GM23248 (cell line): Measurements from ENCODE around the gene MCU. TPM values are rescaled to one million over a fixed set of nuclear protein-coding genes. Genes with fewer than 3 reads are reported as not detected.

Experiments used
- DNase-seq: peaks from one replicate; pipeline ENCODE4 v3.0.0-alpha.2; 2015
- H2AFZ ChIP-seq: fragments of 200-600 bp; sonication (generic); 2 replicates; pipeline ENCODE4 v1.6.1; 2016; ENCODE audit warnings: antibody characterized with exemption
- H3F3A ChIP-seq: fragments of 200-600 bp; sonication (generic); 2 replicates; pipeline ENCODE4 v1.6.1; 2016; ENCODE audit warnings: mild to moderate bottlenecking, antibody characterized with exemption, mixed run types; ENCODE audit not compliant: insufficient read depth
- H3K27ac ChIP-seq: fragments of 200-600 bp; sonication (generic); 2 replicates; pipeline ENCODE4 v1.5.1; 2016; ENCODE audit warnings: mild to moderate bottlenecking
- H3K27me3 ChIP-seq: fragments of 200-600 bp; sonication (generic); replicated peaks from 2 replicates; pipeline ENCODE4 v1.6.1; 2016; ENCODE audit warnings: mild to moderate bottlenecking; ENCODE audit not compliant: insufficient read depth
- H3K36me3 ChIP-seq: fragments of 200-600 bp; sonication (generic); 2 replicates; pipeline ENCODE4 v1.6.1; 2016; ENCODE audit warnings: low read depth, mild to moderate bottlenecking
- H3K4me1 ChIP-seq: fragments of 200-600 bp; sonication (generic); 2 replicates; pipeline ENCODE4 v1.6.1; 2016; ENCODE audit warnings: mild to moderate bottlenecking; ENCODE audit not compliant: insufficient read depth
- H3K4me2 ChIP-seq: fragments of 200-600 bp; sonication (generic); one replicate; pipeline ENCODE4 v1.6.1; 2016; ENCODE audit warnings: mild to moderate bottlenecking; ENCODE audit not compliant: unreplicated experiment
- H3K4me3 ChIP-seq: fragments of 200-600 bp; sonication (generic); 2 replicates; pipeline ENCODE4 v1.5.1; 2016; ENCODE audit warnings: mild to moderate bottlenecking
- H3K79me2 ChIP-seq: fragments of 200-600 bp; sonication (generic); 2 replicates; pipeline ENCODE4 v1.6.1; 2016; ENCODE audit warnings: mild to moderate bottlenecking; ENCODE audit not compliant: insufficient read depth
- H3K9ac ChIP-seq: fragments of 200-600 bp; sonication (generic); 2 replicates; pipeline ENCODE4 v1.6.1; 2016; ENCODE audit warnings: mild to moderate bottlenecking
- H3K9me2 ChIP-seq: fragments of 200-600 bp; sonication (generic); 2 replicates; pipeline ENCODE4 v1.6.1; 2016; ENCODE audit warnings: mixed run types, mild to moderate bottlenecking, moderate library complexity; ENCODE audit not compliant: insufficient read depth
- H3K9me3 ChIP-seq: fragments of 200-600 bp; sonication (generic); one replicate; pipeline ENCODE4 v1.6.1; 2017; ENCODE audit warnings: low read depth
- H4K20me1 ChIP-seq: fragments of 200-600 bp; sonication (generic); 2 replicates; pipeline ENCODE4 v1.6.0; 2016; ENCODE audit not compliant: insufficient read depth
- EZH2 ChIP-seq: fragments of 200-600 bp; sonication (generic); IDR thresholded peaks from 2 replicates; pipeline ENCODE4 v1.6.1; 2018; ENCODE audit warnings: antibody characterized with exemption, mild to moderate bottlenecking; ENCODE audit not compliant: insufficient read depth, poor library complexity, severe bottlenecking
- EZH2phosphoT487 ChIP-seq: fragments of 200-600 bp; sonication (generic); IDR thresholded peaks from 2 replicates; pipeline ENCODE4 v1.6.1; 2018; ENCODE audit warnings: antibody characterized with exemption, moderate library complexity, mild to moderate bottlenecking, low read depth; ENCODE audit not compliant: insufficient read depth
- WGBS, 2 experiments: methylation state at CpG; one replicate each; pipeline ENCODE4 v1.1.6; 2015 to 2017; ENCODE audit warnings: low lambda C conversion rate in 2 of 2, low coverage in 1 of 2; ENCODE audit errors: missing lambda C conversion rate in 2 of 2; 5-methylcytosine and 5-hydroxymethylcytosine counted together
- in situ Hi-C: fragments of 300-500 bp; cut with MboI; formaldehyde crosslinking; loops from 2 replicates; pipeline ENCODE4 v1.15.0; 2020
- polyA plus RNA-seq: library from polyadenylated mRNA; unstranded; fragments of >200 nt; fragmentation: Nextera tagmentation; extraction: Ambion mirVana; gene quantifications from 2 replicates; pipeline ENCODE4 v1.2.1, GENCODE V29; 2016
- total RNA-seq: library from RNA; depleted of rRNA; stranded (reverse); fragments of >200 nt; shearing (Covaris generic); gene quantifications from 2 replicates; pipeline ENCODE4 v1.2.3, GENCODE V29; 2014

Gene MCU
- total and polyA plus RNA-seq, 2 experiments from 2014 or later, result 29.5 to 30.9 TPM

DNA sequence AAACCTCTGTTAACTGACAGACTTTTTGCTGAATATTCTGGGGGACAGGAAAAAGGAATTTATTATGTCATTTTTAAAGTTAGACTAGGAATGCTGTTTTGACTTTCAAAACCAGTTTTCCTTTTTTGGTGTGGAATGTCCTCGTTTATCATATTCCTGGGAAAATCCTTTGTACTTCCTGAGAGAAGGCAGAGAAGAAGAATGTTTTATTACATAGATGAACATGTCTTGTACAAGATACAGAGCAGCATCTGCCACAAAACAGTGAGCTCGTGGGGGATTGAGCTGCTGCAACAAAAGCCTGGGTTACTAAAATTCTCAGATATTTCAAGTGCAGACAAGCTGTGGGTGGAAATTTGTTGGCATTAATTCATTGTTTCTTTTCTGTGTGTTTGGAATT lies 20.2 kb downstream of the MCU start:
- Histone ChIP-seq H3F3A (0 out of 2 replicates have a peak, but pooled peaks cover 7% of the 10 kb centered on the region), H3K9me3 (no peaks in the 10 kb centered on the region), H3K36me3 (no peaks in the 10 kb centered on the region), H3K9ac (peak overlapping the region; percentile 32; the same call in 1 of the 2 replicates), H3K4me1 (peaks cover 12% of the 10 kb centered on the region), H4K20me1 (no peaks in the 10 kb centered on the region), H2AFZ (peak overlapping the region; percentile 30; the same call in 1 of the 2 replicates), H3K79me2 (peaks cover 96% of the 10 kb centered on the region), H3K4me2 (peak overlapping the region; percentile 11), H3K9me2 (no peaks in the 10 kb centered on the region), H3K27me3 (no peaks in the 10 kb centered on the region), H3K4me3 (peak overlapping the region; percentile 38; the same call in 1 of the 2 replicates), H3K27ac (0 out of 2 replicates have a peak overlapping the region, but pooled peaks have one; percentile 16)
- DNase-seq, result no peak
- WGBS, 2 experiments, result 8 to 14% methylated on average over 2 of the region's 2 CpGs
- TF ChIP-seq EZH2phosphoT487 (no peak), EZH2 (no peak)
- in situ Hi-C loops, result no loop called here

GRCh38 chr10:72719941-72720592 lies 28.1 kb downstream of the MCU start:
- in situ Hi-C loops, result no loop called here
- H3K79me2 ChIP-seq, result peaks cover 72% of the 10 kb centered on the region
- no peak overlapping the region for H3K9ac ChIP-seq

DNA sequence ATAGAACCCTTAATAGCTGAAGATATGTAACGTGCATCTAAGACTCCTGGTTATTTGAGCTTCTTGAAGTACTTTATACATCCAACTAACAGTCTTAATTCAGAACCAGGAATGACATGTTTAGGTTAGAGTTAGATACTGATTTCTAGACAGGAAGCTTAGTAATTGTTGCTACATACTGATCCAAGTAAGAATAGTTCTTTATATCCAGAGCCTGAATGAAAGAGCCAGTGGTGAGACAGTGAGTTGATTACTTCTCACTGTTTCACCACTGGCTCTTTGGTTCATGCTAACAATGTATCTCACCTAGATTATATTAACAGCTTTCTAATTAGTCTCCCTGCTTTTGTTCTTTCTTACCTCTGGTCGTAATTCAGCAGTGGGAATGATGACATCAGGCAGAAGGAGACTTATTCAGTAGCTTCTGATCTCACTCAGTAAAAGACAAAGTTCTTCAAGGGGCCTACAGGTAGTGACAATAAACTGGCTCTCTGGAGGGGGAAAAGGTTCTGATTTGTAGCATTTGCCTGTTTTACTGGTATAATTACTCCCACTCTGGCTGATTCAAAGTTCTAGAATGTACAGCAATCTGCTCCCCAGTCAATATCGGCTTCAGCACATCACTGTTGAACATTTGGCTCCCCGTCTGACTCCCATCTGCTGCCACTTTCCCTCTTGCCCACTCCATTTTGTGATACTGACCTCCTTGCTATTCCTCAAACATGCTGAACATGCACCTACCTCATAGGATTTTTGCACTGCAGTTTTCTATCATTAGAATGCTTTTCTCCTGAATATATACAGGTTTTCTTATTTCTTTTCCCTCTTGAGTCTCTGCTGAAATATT lies 29.1 kb downstream of the MCU start:
- Histone ChIP-seq H4K20me1 (no peaks in the 10 kb centered on the region; the same call in none of the 2 replicates), H3K36me3 (no peaks in the 10 kb centered on the region), H3K4me2 (no peak overlapping the region), H3K9ac (no peak overlapping the region), H3K79me2 (peaks cover 69% of the 10 kb centered on the region), H3K4me1 (peaks cover 17% of the 10 kb centered on the region), H3K9me3 (no peaks in the 10 kb centered on the region), H3K4me3 (no peak overlapping the region), H3K27ac (0 out of 2 replicates have a peak overlapping the region, but pooled peaks have one; percentile 8), H2AFZ (no peak overlapping the region), H3F3A (peaks cover 16% of the 10 kb centered on the region), H3K9me2 (no peaks in the 10 kb centered on the region), H3K27me3 (no peaks in the 10 kb centered on the region)
- peak; percentile 32 for DNase-seq
- in situ Hi-C loops, result no loop called here
- TF ChIP-seq EZH2 (no peak), EZH2phosphoT487 (no peak)
- WGBS, 2 experiments, result 89% methylated on average over 4 of the region's 4 CpGs

More at GRCh38 chr10:72719941-72720592, 28.1 kb downstream of the MCU start:
- no peaks in the 10 kb centered on the region for H3K36me3 ChIP-seq
- H3K27me3 ChIP-seq, result no peaks in the 10 kb centered on the region
- no peak overlapping the region for H2AFZ ChIP-seq
- peaks cover 17% of the 10 kb centered on the region for H3K4me1 ChIP-seq
- TF ChIP-seq EZH2phosphoT487 (no peak), EZH2 (no peak)
- peaks cover 16% of the 10 kb centered on the region for H3F3A ChIP-seq
- no peaks in the 10 kb centered on the region for H3K9me2 ChIP-seq
- WGBS, 2 experiments, result 100% methylated on average over 2 of the region's 2 CpGs
- H3K4me3 ChIP-seq, result no peak overlapping the region
- H3K9me3 ChIP-seq, result no peaks in the 10 kb centered on the region
- no peak overlapping the region for H3K27ac ChIP-seq
- H4K20me1 ChIP-seq, result no peaks in the 10 kb centered on the region; the same call in none of the 2 replicates
- no peak overlapping the region for H3K4me2 ChIP-seq
- DNase-seq, result no peak

DNA sequence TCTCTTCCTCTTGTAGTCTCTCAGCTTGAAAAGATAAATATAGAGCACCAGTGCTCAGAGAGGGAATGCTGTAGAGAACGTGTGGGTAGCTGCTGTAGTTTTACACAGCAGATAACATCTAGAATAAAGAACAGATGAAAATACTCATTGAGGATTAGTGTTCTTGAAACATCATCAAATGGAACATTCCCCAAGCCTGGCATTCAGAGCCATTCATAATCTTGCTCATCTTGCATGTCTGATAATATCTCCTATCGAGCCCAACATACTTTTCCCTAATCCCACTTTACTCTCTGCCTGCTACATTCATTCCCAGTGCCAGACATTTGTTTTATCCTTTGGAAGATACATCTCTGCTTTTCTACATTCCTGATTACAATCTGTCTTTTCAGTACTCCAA lies 35.2 kb downstream of the MCU start:
- no peak overlapping the region for H2AFZ ChIP-seq
- H3K79me2 ChIP-seq, result peaks cover 51% of the 10 kb centered on the region
- no peak overlapping the region for H3K4me3 ChIP-seq
- no peaks in the 10 kb centered on the region for H3K9me3 ChIP-seq
- no peaks in the 10 kb centered on the region for H3K9me2 ChIP-seq
- H3K36me3 ChIP-seq, result no peaks in the 10 kb centered on the region
- H3K27ac ChIP-seq, result no peak overlapping the region
- H3K9ac ChIP-seq, result no peak overlapping the region
- no peaks in the 10 kb centered on the region for H4K20me1 ChIP-seq
- H3K4me1 ChIP-seq, result peaks cover 18% of the 10 kb centered on the region
- DNase-seq, result peak; percentile 32
- H3K27me3 ChIP-seq, result no peaks in the 10 kb centered on the region
- WGBS, 2 experiments, result 26 to 31% methylated on average over 2 of the region's 2 CpGs
- H3K4me2 ChIP-seq, result no peak overlapping the region
- TF ChIP-seq EZH2phosphoT487 (no peak), EZH2 (no peak)
- in situ Hi-C loops, result no loop called here
- peaks cover 18% of the 10 kb centered on the region; the same call in 1 of the 2 replicates for H3F3A ChIP-seq
